ENCODE results near the gene ACOT12. TPM values are rescaled to one million over a fixed set of nuclear protein-coding genes. Genes with fewer than 3 reads are reported as not detected.
A peak's percentile ranks its signal among the peaks of the same experiment; 100 is the strongest.
"Not testable (repeated sequence)": the region's sequence is repeated elsewhere in the genome, so short reads cannot be mapped to it uniquely, and the experiment has no call there.

ACOT12 gene
- total RNA-seq, 2 donors from 2014 or later: not detected

GRCh38 chr5:81360640-81361039 lies 33.3 kb downstream of the ACOT12 start:
- no peak for ATAC-seq
- DNase-seq (ENCODE audit: low spot score in 2 of 2): no peak
- H3K9me3 Mint-ChIP-seq: no peaks in the 10 kb centered on the region
- no peaks in the 10 kb centered on the region for H3K36me3 Mint-ChIP-seq
- no peak overlapping the region for H3K27ac Mint-ChIP-seq

GRCh38 chr5:81359881-81360280 lies 34.1 kb downstream of the ACOT12 start:
- no peak for DNase-seq (ENCODE audit: low spot score in 2 of 2)
- no peak for ATAC-seq
- no peaks in the 10 kb centered on the region for H3K9me3 Mint-ChIP-seq
- no peak overlapping the region for H3K27ac Mint-ChIP-seq
- no peaks in the 10 kb centered on the region for H3K36me3 Mint-ChIP-seq

GRCh38 chr5:81359108-81359507 lies 34.8 kb downstream of the ACOT12 start:
- ATAC-seq: no peak
- Mint-ChIP-seq H3K36me3 (no peaks in the 10 kb centered on the region), H3K9me3 (no peaks in the 10 kb centered on the region), H3K27ac (no peak overlapping the region)
- DNase-seq (ENCODE audit: low spot score in 2 of 2): no peak

- ATAC-seq (no peak), DNase-seq (ENCODE audit: low spot score in 2 of 2) (no peak)
- no peaks in the 10 kb centered on the region for H3K9me3 Mint-ChIP-seq
- no peak overlapping the region for H3K27ac Mint-ChIP-seq
- H3K36me3 Mint-ChIP-seq: no peaks in the 10 kb centered on the region
These were observed 38.4 kb downstream of the ACOT12 start for GRCh38 chr5:81355291-81356251.

GRCh38 chr5:81354093-81354492 lies 39.8 kb downstream of the ACOT12 start:
- H3K9me3 Mint-ChIP-seq: no peaks in the 10 kb centered on the region
- H3K27ac Mint-ChIP-seq: no peak overlapping the region
- ATAC-seq (no peak), DNase-seq (ENCODE audit: low spot score in 2 of 2) (no peak)
- H3K36me3 Mint-ChIP-seq: no peaks in the 10 kb centered on the region

- no peaks in the 10 kb centered on the region for H3K9me3 Mint-ChIP-seq
These were observed 40.7 kb downstream of the ACOT12 start for GRCh38 chr5:81353189-81353588.

GRCh38 chr5:81350507-81350906 lies 43.4 kb downstream of the ACOT12 start:
- H3K9me3 Mint-ChIP-seq: no peaks in the 10 kb centered on the region
- no peak overlapping the region for H3K27ac Mint-ChIP-seq
- H3K36me3 Mint-ChIP-seq: no peaks in the 10 kb centered on the region
- ATAC-seq: no peak
- no peak for DNase-seq (ENCODE audit: low spot score in 2 of 2)

More at GRCh38 chr5:81353189-81353588, 40.7 kb downstream of the ACOT12 start:
- Mint-ChIP-seq H3K27ac (no peak overlapping the region), H3K36me3 (no peaks in the 10 kb centered on the region)
- no peak for ATAC-seq
- DNase-seq (ENCODE audit: low spot score in 2 of 2): no peak

GRCh38 chr5:81349161-81349560 lies 44.8 kb downstream of the ACOT12 start:
- DNase-seq (ENCODE audit: low spot score in 2 of 2) (no peak), ATAC-seq (no peak)
- Mint-ChIP-seq H3K36me3 (no peaks in the 10 kb centered on the region), H3K27ac (no peak overlapping the region), H3K9me3 (no peaks in the 10 kb centered on the region)

GRCh38 chr5:81345411-81346003 lies 48.4 kb downstream of the ACOT12 start:
- no peak for ATAC-seq
- no peak overlapping the region for H3K27ac Mint-ChIP-seq
- H3K9me3 Mint-ChIP-seq: no peaks in the 10 kb centered on the region

GRCh38 chr5:81344736-81345135 lies 49.2 kb downstream of the ACOT12 start:
- Mint-ChIP-seq H3K36me3 (no peaks in the 10 kb centered on the region), H3K27ac (no peak overlapping the region), H3K9me3 (no peaks in the 10 kb centered on the region)
- ATAC-seq (no peak), DNase-seq (ENCODE audit: low spot score in 2 of 2) (no peak)

More at GRCh38 chr5:81345411-81346003, 48.4 kb downstream of the ACOT12 start:
- no peak for DNase-seq (ENCODE audit: low spot score in 2 of 2)
- H3K36me3 Mint-ChIP-seq: no peaks in the 10 kb centered on the region

GRCh38 chr5:81338213-81338612 lies 55.7 kb downstream of the ACOT12 start:
- H3K27ac Mint-ChIP-seq; H3K36me3 Mint-ChIP-seq; H3K9me3 Mint-ChIP-seq; DNase-seq (ENCODE audit: low spot score in 2 of 2); ATAC-seq: not testable (repeated sequence)

GRCh38 chr5:81337803-81338202 lies 56.1 kb downstream of the ACOT12 start:
- no peak for ATAC-seq
- Mint-ChIP-seq H3K36me3 (no peaks in the 10 kb centered on the region), H3K9me3 (no peaks in the 10 kb centered on the region), H3K27ac (no peak overlapping the region)
- DNase-seq (ENCODE audit: low spot score in 2 of 2): no peak

GRCh38 chr5:81336556-81336955 lies 57.4 kb downstream of the ACOT12 start:
- H3K27ac Mint-ChIP-seq: no peak overlapping the region
- DNase-seq (ENCODE audit: low spot score in 2 of 2) (no peak), ATAC-seq (no peak)
- no peaks in the 10 kb centered on the region for H3K9me3 Mint-ChIP-seq
- H3K36me3 Mint-ChIP-seq: no peaks in the 10 kb centered on the region

GRCh38 chr5:81335946-81336345 lies 58.0 kb downstream of the ACOT12 start:
- Mint-ChIP-seq H3K27ac (no peak overlapping the region), H3K9me3 (no peaks in the 10 kb centered on the region), H3K36me3 (no peaks in the 10 kb centered on the region)
- DNase-seq (ENCODE audit: low spot score in 2 of 2) (no peak), ATAC-seq (no peak)

- Mint-ChIP-seq H3K36me3 (no peaks in the 10 kb centered on the region), H3K9me3 (no peaks in the 10 kb centered on the region), H3K27ac (no peak overlapping the region)
- ATAC-seq (no peak), DNase-seq (ENCODE audit: low spot score in 2 of 2) (no peak)
These were observed 59.5 kb downstream of the ACOT12 start for GRCh38 chr5:81334304-81335061.

- Mint-ChIP-seq H3K36me3 (no peaks in the 10 kb centered on the region), H3K27ac (no peak overlapping the region), H3K9me3 (no peaks in the 10 kb centered on the region)
- ATAC-seq: peak in 1 of 2 donors; percentile 29
- no peak for DNase-seq (ENCODE audit: low spot score in 2 of 2)
These were observed 67.4 kb downstream of the ACOT12 start for GRCh38 chr5:81326554-81326953.

- Mint-ChIP-seq H3K27ac (no peak overlapping the region), H3K9me3 (no peaks in the 10 kb centered on the region), H3K36me3 (no peaks in the 10 kb centered on the region)
- DNase-seq (ENCODE audit: low spot score in 2 of 2) (no peak), ATAC-seq (no peak)
These were observed 76.4 kb downstream of the ACOT12 start for GRCh38 chr5:81317536-81317935.

Data from activated naive CD4-positive, alpha-beta T cell treated with anti-CD3 and anti-CD28 coated beads, Interleukin-2, amount 50 U/mL, for 72 hours (primary cell).